Activated CD4-positive, alpha-beta T cell treated with anti-CD3 and anti-CD28 coated beads, Interleukin-2, amount 50 U/mL, for 4 hours (primary cell): ENCODE data around the gene DLL1.
"Not testable (repeated sequence)": the region's sequence is repeated elsewhere in the genome, so short reads cannot be mapped to it uniquely, and the experiment has no call there.

ENCODE experiments used
- DNase-seq, 2 experiments: peaks; one replicate each; pipeline ENCODE4 v3.0.0-alpha.2; 2020

Gene DLL1, protein sequence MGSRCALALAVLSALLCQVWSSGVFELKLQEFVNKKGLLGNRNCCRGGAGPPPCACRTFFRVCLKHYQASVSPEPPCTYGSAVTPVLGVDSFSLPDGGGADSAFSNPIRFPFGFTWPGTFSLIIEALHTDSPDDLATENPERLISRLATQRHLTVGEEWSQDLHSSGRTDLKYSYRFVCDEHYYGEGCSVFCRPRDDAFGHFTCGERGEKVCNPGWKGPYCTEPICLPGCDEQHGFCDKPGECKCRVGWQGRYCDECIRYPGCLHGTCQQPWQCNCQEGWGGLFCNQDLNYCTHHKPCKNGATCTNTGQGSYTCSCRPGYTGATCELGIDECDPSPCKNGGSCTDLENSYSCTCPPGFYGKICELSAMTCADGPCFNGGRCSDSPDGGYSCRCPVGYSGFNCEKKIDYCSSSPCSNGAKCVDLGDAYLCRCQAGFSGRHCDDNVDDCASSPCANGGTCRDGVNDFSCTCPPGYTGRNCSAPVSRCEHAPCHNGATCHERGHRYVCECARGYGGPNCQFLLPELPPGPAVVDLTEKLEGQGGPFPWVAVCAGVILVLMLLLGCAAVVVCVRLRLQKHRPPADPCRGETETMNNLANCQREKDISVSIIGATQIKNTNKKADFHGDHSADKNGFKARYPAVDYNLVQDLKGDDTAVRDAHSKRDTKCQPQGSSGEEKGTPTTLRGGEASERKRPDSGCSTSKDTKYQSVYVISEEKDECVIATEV

GRCh38 chr6:170290296-170291128, at the start of gene DLL1:
TSS of gene DLL1 (minus strand) at chr6:170291078. CDS start at chr6:170290139, 939 bp downstream.
- DNase-seq: peak in 1 of 2 experiments; percentile 27

GRCh38 chr6:170335199-170335598, 44.3 kb upstream of the DLL1 start:
- not testable (repeated sequence) for DNase-seq

GRCh38 chr6:170329321-170329720, 38.4 kb upstream of the DLL1 start:
- DNase-seq: no peak

- DNase-seq: no peak
Measured at GRCh38 chr6:170317718-170318117, 26.8 kb upstream of the DLL1 start.

DNA sequence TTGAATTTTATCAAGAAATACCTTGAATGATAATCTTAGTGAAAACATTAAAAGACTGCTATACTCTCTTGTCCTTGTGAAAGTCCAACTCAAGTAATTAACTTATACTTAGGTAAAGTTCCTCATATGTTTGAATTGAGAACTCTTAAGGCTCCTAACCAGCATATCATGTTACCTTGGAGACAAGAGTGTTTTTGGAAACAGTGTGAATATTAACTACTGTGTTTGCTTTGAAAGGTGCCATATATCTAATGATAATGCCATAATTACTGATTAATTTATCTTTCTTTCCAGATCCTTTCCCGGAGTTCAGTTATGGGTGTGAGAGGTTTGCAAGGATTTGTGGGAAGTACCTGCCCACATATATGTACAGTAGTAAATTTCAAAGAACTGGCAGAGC, 26.2 kb upstream of the DLL1 start:
- DNase-seq: no peak

GRCh38 chr6:170316071-170316470, 25.2 kb upstream of the DLL1 start:
- no peak for DNase-seq

- DNase-seq: no peak
Measured at GRCh38 chr6:170314983-170315382, 24.1 kb upstream of the DLL1 start.

- no peak for DNase-seq
Measured at GRCh38 chr6:170313716-170314295, 22.9 kb upstream of the DLL1 start.

- no peak for DNase-seq
Measured at GRCh38 chr6:170312876-170313275, 22.0 kb upstream of the DLL1 start.

DNA sequence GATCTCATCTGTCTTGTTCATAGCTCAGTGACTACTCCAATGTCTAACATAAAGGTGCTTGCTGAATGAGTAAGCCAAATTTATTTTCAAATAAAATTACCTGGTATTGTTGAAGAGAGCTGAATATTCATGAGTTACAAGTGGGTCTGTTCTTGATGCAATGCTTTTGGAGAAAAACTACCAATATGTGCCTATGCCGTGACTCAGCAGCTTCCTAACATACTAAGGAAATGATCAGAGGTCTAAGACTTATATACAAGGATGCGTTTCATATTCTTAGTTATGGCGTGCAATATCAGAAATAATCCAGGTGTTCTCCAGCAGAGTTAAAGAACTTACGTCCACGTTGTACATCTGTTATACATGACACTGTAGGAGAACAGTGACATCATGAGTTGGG, 20.8 kb upstream of the DLL1 start:
- no peak for DNase-seq

DNA sequence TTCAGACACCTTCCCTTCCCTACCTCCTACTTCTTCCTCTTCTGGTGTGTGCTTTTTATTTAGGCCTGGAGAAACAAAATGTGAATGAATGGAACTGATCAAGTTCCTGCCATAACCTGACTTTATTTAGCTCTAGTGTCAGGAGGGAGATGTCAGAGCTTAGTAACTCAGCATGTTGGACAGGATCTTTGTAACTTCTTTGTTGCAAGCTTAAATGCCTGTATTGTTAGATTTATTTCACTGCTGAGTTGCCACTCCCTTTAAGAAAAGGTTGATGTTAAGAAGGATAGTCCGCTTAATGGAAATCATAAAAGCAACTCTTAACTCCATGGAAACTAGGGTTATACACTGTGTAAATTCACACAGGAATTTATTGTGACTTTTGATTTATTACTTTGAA, 17.9 kb upstream of the DLL1 start:
- DNase-seq: no peak

DNA sequence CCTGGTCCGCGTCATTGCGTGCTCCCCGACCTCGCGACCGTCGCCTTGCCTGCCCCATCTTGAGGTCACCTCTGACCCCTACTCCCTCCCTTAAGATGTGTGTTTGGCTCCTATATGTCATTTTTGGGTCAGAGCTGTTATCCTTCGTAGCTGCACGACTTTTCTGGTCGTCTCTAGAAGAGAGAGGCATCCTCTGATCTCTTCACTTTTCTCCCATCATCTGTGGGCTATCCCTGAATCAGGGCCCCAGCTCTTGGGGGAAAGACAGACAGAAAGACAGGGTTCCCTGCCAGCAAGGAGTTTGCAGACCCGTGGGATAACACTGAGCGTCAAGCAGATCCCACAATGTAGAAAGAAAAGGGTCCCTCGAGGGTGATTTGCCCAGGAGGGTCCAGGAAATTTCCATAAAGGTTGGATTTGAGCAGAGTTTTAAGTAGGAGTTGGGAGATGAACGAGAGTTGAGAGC, 16.2 kb upstream of the DLL1 start:
- no peak for DNase-seq

GRCh38 chr6:170306324-170307079, 15.6 kb upstream of the DLL1 start, which contains the start of gene FAM120B:
TSS of gene FAM120B (plus strand) at chr6:170306758. CDS start at chr6:170317391, 10,633 bp downstream.
- DNase-seq: peak; percentile 93 to 94

DNA sequence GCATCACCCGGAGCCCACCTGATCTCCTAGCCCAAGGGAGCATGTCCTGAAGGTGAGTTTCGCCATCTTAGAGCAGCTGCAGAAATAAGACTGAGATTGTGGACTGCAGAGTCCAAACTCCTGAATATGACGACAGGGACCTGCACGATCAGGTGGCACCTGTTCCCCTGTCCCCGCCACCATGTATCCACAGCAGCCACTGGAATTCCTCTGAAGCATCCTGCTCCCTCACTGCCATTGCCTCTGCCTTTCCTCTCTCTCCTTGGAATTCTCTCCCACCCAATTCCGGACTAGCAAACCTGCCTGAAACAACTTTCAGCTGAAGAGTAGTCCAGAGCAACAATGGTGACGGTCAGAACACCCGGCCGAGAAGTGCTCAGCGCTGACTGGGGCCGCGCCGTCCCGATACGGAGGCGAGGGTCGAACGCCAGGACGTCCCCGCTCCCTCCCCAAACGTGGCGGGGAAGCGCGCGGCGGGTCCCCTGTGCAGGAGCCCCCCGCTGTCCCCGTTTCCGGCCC, 15.0 kb upstream of the DLL1 start:
- no peak for DNase-seq

- DNase-seq: no peak
Measured at GRCh38 chr6:170301184-170301583, 10.3 kb upstream of the DLL1 start.

DNA sequence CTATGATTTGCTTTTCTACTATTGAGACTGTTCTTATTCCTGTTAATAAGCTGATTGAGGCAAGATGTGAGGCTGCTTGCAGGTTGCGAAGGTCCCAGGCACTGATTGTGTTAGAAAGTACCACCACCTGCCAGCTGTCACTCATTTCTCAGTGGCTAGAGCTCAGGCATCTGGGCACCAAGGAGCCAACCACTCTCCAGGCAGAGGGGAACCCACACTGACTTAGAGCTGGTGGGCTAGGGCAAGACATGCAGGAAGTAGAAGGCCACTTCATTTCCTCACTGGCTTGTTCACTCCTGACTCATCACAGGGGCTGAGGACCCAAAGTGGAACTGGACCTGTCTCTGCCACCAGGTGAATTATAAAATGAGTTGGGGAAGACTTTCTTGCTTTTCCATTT, 7.8 kb upstream of the DLL1 start:
- DNase-seq: no peak

DNA sequence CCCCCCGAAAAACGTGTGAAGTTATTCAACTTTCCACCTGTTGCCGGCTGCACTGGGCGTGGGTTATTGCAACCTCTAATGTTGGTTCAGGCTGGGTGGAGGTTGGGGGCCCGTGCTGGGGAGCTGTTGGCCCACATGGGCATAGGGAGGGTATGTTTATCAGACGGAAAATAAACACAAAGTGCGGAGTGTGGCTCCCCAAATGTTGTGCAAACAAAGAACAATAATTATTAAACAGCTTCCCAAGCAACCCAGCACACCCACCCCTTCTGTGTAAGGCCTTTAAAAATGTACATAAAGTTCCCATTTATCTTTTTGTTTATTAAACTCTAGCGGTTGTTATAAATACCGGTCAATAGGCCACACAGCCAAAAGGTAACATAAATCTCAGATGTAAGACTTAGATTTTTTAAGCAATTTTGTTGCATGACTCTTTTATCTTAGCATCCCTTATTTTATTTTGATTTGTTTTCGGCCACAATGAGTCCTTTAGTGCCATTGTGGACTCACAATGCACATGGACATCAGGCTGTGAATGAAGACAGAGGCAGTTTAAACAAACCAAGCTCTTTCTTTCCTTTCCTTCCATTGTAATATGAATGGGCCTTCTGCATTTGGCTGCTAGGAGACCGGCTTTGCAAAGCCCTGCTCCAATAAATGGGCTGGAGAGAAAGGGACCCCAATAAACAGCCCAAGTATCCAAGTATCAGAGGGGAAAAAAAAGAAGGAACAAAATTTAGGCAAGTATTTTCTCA, 6.9 kb upstream of the DLL1 start:
- DNase-seq: no peak

DNA sequence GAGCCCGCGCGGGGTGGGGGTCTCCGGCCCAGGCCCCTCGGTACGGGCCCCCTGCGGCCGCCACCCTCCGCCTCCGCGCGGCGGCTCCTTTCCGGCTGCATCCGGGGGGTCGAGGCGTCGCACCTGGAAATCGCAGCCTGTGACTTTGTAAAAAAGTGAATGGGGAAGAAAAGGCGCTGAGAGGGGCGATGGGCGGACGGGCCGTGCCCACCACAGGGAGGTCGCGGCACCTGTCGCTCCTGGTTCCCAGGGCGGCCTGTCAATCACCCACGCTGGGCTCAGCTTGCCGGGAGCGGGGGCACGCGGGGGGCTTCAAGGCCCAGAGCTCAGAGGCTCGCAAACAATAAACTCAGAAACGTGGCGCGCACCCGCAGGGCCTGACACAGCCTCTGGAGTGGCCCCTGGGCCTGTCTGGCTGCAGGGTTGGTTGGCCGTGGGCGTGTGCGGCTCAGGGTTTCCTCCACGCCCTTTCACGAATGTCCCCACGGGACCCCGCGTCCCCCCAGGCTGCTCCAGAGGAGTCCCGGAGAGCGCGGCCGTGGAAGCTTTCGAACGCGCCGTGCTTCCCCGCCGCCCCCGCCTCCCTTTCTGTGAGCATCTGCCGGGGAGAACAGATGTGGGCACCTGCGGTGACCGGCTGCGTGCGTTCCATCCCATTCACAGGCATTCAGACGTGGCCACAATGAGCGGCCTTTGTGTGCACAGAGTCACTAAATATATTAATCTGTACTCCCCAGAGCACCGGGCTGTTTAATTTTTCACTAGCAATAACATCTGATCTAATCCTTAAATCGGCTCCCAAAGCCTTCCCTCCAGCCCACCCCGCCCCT, 6.1 kb upstream of the DLL1 start:
- no peak for DNase-seq

DNA sequence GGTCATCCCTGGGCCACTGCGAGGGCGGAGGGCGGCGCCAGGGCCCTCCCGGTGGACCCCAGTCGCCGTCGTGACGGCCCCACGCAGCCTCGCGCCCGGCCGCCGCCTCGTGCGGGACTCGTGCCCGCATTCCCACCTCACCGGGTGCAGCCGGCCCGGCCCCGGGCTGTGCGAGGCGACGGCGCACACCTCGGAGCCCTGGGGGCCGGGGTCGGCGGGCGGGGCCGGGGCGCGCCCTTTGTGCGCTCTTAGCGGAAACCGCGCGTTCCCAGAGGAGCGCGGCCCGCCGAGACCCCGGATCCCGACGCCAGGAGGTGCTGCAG, 5.5 kb upstream of the DLL1 start:
- no peak for DNase-seq
